IMR-90 (cell line): ENCODE results near the gene PTK6. TPM values are rescaled to one million over a fixed set of nuclear protein-coding genes. Genes with fewer than 3 reads are reported as not detected.

Experiments used
- ATAC-seq: fragments of 200-7000 bp; cut with Tn5 transposase; 2 replicates; pipeline ENCODE4 v1.9.1; 2020; ENCODE audit warnings: low read depth, mild to moderate bottlenecking, moderate library complexity
- BruUV-seq: library from RNA; stranded (reverse); fragments of 400-500 nt; replicated peaks from 2 replicates; lab custom pipeline; 2021; lab: Mats Ljungman, UMichigan
- CTCF ChIA-PET: fragments of 300-600 bp; formaldehyde crosslinking; extraction: SDS; loops from one replicate; lab custom pipeline; 2021; ENCODE audit warnings: antibody characterized with exemption; lab: Yijun Ruan, JAX
- POLR2A ChIA-PET: fragments of 300-600 bp; sonication (Branson Sonifier 250); formaldehyde crosslinking; loops from one replicate; lab custom pipeline; 2022; ENCODE audit warnings: antibody characterized with exemption; ENCODE audit not compliant: unreplicated experiment; lab: Charles Lee
- DNase-seq: peaks from one replicate; pipeline ENCODE4 v3.0.0; 2013
- H2AFZ ChIP-seq: replicated peaks from 2 replicates; pipeline ENCODE3; 2013; ENCODE audit warnings: low read length, mild to moderate bottlenecking; ENCODE audit not compliant: poor library complexity
- H2AK5ac ChIP-seq: 2 replicates; pipeline ENCODE4 v1.6.1; 2013; ENCODE audit warnings: low read depth, low read length, inconsistent platforms
- H2AK9ac ChIP-seq: replicated peaks from 2 replicates; pipeline ENCODE3; 2013; ENCODE audit warnings: mild to moderate bottlenecking, low read depth, low read length, moderate library complexity; ENCODE audit not compliant: poor library complexity
- H2BK120ac ChIP-seq: 2 replicates; pipeline ENCODE4 v1.6.1; 2013; ENCODE audit warnings: low read depth, low read length, inconsistent platforms
- H2BK15ac ChIP-seq: 3 replicates; pipeline ENCODE4 v1.6.1; 2013; ENCODE audit warnings: low read depth, low read length, inconsistent platforms
- H2BK20ac ChIP-seq: 2 replicates; pipeline ENCODE4 v1.6.1; 2013; ENCODE audit warnings: low read depth, mild to moderate bottlenecking, inconsistent platforms, low read length, moderate library complexity
- H2BK5ac ChIP-seq: 2 replicates; pipeline ENCODE4 v1.6.1; 2013; ENCODE audit warnings: mild to moderate bottlenecking, low read depth, low read length, inconsistent platforms; ENCODE audit not compliant: poor library complexity, severe bottlenecking
- H3K14ac ChIP-seq: replicated peaks from 2 replicates; pipeline ENCODE4 v1.6.1; 2013; ENCODE audit warnings: low read depth, low read length, inconsistent platforms
- H3K18ac ChIP-seq: 2 replicates; pipeline ENCODE4 v1.6.1; 2013; ENCODE audit warnings: low read depth, low read length, control low read depth
- H3K23ac ChIP-seq: 2 replicates; pipeline ENCODE4 v1.6.1; 2013; ENCODE audit warnings: low read depth, low read length, inconsistent platforms
- H3K27ac ChIP-seq: 2 replicates; pipeline ENCODE4 v1.5.1; 2013; ENCODE audit warnings: mild to moderate bottlenecking, control low read depth, low read length; ENCODE audit not compliant: insufficient read depth
- H3K27me3 ChIP-seq: 2 replicates; pipeline ENCODE4 v1.6.1; 2013; ENCODE audit warnings: low read length; ENCODE audit not compliant: control insufficient read depth, insufficient read depth
- H3K36me3 ChIP-seq: 2 replicates; pipeline ENCODE4 v1.6.1; 2013; ENCODE audit warnings: low read length, mixed read lengths; ENCODE audit not compliant: control insufficient read depth, insufficient read depth
- H3K4ac ChIP-seq: 2 replicates; pipeline ENCODE4 v1.6.1; 2013; ENCODE audit warnings: low read depth, low read length, inconsistent platforms
- H3K4me1 ChIP-seq: 2 replicates; pipeline ENCODE4 v1.6.1; 2013; ENCODE audit warnings: low read length, mixed read lengths; ENCODE audit not compliant: control insufficient read depth, insufficient read depth
- H3K4me2 ChIP-seq: 2 replicates; pipeline ENCODE4 v1.6.1; 2013; ENCODE audit warnings: low read depth, mild to moderate bottlenecking, control low read depth, low read length, moderate library complexity
- H3K4me3 ChIP-seq: 2 replicates; pipeline ENCODE4 v1.5.1; 2013; ENCODE audit warnings: low read depth, mild to moderate bottlenecking, control low read depth, low read length, moderate library complexity; ENCODE audit not compliant: insufficient read depth
- H3K56ac ChIP-seq: 2 replicates; pipeline ENCODE4 v1.6.1; 2013; ENCODE audit warnings: low read length, inconsistent platforms; ENCODE audit not compliant: insufficient read depth; ENCODE audit errors: extremely low read depth
- H3K79me1 ChIP-seq, 2 experiments: 2 replicates each; pipeline ENCODE4 v1.6.1; 2013; ENCODE audit warnings: low read length in 2 of 2, inconsistent platforms in 1 of 2, low read depth in 1 of 2
- H3K9ac ChIP-seq: 2 replicates; pipeline ENCODE4 v1.6.1; 2013; ENCODE audit warnings: low read depth, low read length, control low read depth
- H3K9me1 ChIP-seq: 2 replicates; pipeline ENCODE4 v1.6.1; 2013; ENCODE audit warnings: low read length, inconsistent platforms; ENCODE audit not compliant: insufficient read depth
- H3K9me3 ChIP-seq: 2 replicates; pipeline ENCODE4 v1.6.1; 2013; ENCODE audit warnings: low read length; ENCODE audit not compliant: control insufficient read depth, insufficient read depth
- H4K20me1 ChIP-seq: 2 replicates; pipeline ENCODE4 v1.6.1; 2013; ENCODE audit warnings: low read length, inconsistent platforms; ENCODE audit not compliant: insufficient read depth
- H4K5ac ChIP-seq: 2 replicates; pipeline ENCODE4 v1.6.1; 2013; ENCODE audit warnings: mild to moderate bottlenecking, low read depth, low read length, control low read depth
- H4K8ac ChIP-seq, 2 experiments: 2 replicates each; pipeline ENCODE4 v1.6.1; 2013; ENCODE audit warnings: low read depth in 2 of 2, low read length in 2 of 2, control low read depth in 1 of 2, inconsistent platforms in 1 of 2
- H4K91ac ChIP-seq: 2 replicates; pipeline ENCODE4 v1.6.1; 2013; ENCODE audit warnings: low read depth, low read length, inconsistent platforms; ENCODE audit not compliant: insufficient read depth
- CEBPB ChIP-seq: IDR thresholded peaks from 2 replicates; pipeline ENCODE4 v1.6.1; 2012; ENCODE audit warnings: low read depth, low read length, improper control_type of control experiment
- CHD1 ChIP-seq: IDR thresholded peaks from 2 replicates; pipeline ENCODE4 v1.6.1; 2012; ENCODE audit warnings: low read depth, low read length, improper control_type of control experiment
- ELK1 ChIP-seq: fragments of 150-350 bp; IDR thresholded peaks from 2 replicates; pipeline ENCODE4 v1.6.1; 2016; ENCODE audit warnings: low read depth, mild to moderate bottlenecking, low read length, moderate library complexity, borderline replicate concordance
- FOS ChIP-seq: fragments of 150-350 bp; IDR thresholded peaks from 2 replicates; pipeline ENCODE4 v1.6.1; 2016; ENCODE audit warnings: low read depth, low read length
- MXI1 ChIP-seq: IDR thresholded peaks from 2 replicates; pipeline ENCODE4 v1.6.1; 2012; ENCODE audit warnings: low read depth, mild to moderate bottlenecking, low read length, moderate library complexity, borderline replicate concordance
- POLR2A ChIP-seq: IDR thresholded peaks from 2 replicates; pipeline ENCODE4 v1.6.1; 2012; ENCODE audit warnings: mild to moderate bottlenecking, low read depth, low read length
- RAD21 ChIP-seq: IDR thresholded peaks from 2 replicates; pipeline ENCODE4 v1.6.1; 2012; ENCODE audit warnings: low read length, improper control_type of control experiment
- WGBS, 2 experiments: methylation state at CpG; one replicate each; pipeline versions ENCODE4 v1.1.5 to v1.1.7; 2013; ENCODE audit warnings: missing lambda C conversion rate in 2 of 2; ENCODE audit not compliant: insufficient read length in 1 of 2; ENCODE audit errors: extremely low coverage in 2 of 2; 5-methylcytosine and 5-hydroxymethylcytosine counted together
- dilution Hi-C: fragments of 300-500 bp; cut with HindIII; formaldehyde crosslinking; loops from one replicate; pipeline ENCODE4 v1.14.3; 2018; ENCODE audit warnings: low sequenced_read_pairs; ENCODE audit not compliant: unreplicated experiment
- in situ Hi-C: fragments of 300-500 bp; cut with MboI; formaldehyde crosslinking; loops from 3 replicates; pipeline ENCODE4 v1.14.3; 2019; ENCODE audit warnings: low sequenced_read_pairs, inconsistent platforms, mixed read lengths
- intact Hi-C: fragments of 100-400 bp; cut with micrococcal nuclease; formaldehyde crosslinking; loops from 2 replicates; pipeline ENCODE4 v1.10.0; 2022
- polyA plus RNA-seq, 3 experiments: library from polyadenylated mRNA; depleted of rRNA; stranded (reverse); fragments of >200 nt; gene quantifications; 2 replicates each; pipeline ENCODE4 v1.2.3, GENCODE V29; 2012; ENCODE audit warnings: low replicate concordance in 1 of 3
- total RNA-seq: library from RNA; depleted of rRNA; stranded (reverse); fragments of >200 nt; gene quantifications from 2 replicates; pipeline ENCODE4 v1.2.3, GENCODE V29; 2012

The PTK6 gene
- total and polyA plus RNA-seq, 2 of the 4 experiments (the other 2 are of a cell fraction): not detected

- Histone ChIP-seq H3K27me3 (no peaks in the 10 kb centered on the region), H3K23ac (no peak overlapping the region), H4K20me1 (no peaks in the 10 kb centered on the region; the same call in 1 of the 2 replicates), H3K4ac (no peak overlapping the region), H3K4me3 (no peak overlapping the region), H3K27ac (no peak overlapping the region), H3K56ac (no peak overlapping the region), H3K4me1 (peaks cover 5% of the 10 kb centered on the region; the same call in 1 of the 2 replicates), H3K9me3 (no peaks in the 10 kb centered on the region), H2BK5ac (no peak overlapping the region), H2BK120ac (no peak overlapping the region), H4K5ac (no peak overlapping the region), H2BK20ac (no peak overlapping the region), H3K36me3 (peaks cover 39% of the 10 kb centered on the region), H3K79me1 (no peaks in the 10 kb centered on the region), H3K9me1 (no peaks in the 10 kb centered on the region), H3K9ac (no peak overlapping the region), H3K14ac (no peak overlapping the region), H4K91ac (no peak overlapping the region), H3K18ac (no peak overlapping the region), H2AFZ (no peak overlapping the region), H4K8ac (no peak overlapping the region), H2BK15ac (no peak overlapping the region), H2AK9ac (no peak overlapping the region), H3K4me2 (no peak overlapping the region), H2AK5ac (no peak overlapping the region)
- WGBS, 2 experiments: 98% methylated on average over 6 of the region's 14 CpGs; no CpG with 5 or more reads in 1 of the 2 experiments
- dilution Hi-C loops (no loop called here), intact Hi-C loops (no loop called here), in situ Hi-C loops (no loop called here)
- no peak for DNase-seq
- no peak for ATAC-seq
- ChIA-PET CTCF (no interaction called here), POLR2A (interaction anchor here (0.6 kb wide), 2 partner anchors 15 to 70 kb away, joined by 4 to 6 read pairs; partner anchors contain the start of gene HELZ2)
- no TSS peak for BruUV-seq
- no peak for TF ChIP-seq CEBPB
- no peak for TF ChIP-seq CHD1
- TF ChIP-seq MXI1: no peak
- no peak for TF ChIP-seq RAD21
- no peak for TF ChIP-seq POLR2A
- TF ChIP-seq FOS: no peak
- no peak for TF ChIP-seq ELK1
Observed at GRCh38 chr20:63558804-63559484, 21.8 kb upstream of the PTK6 start.
